GM13977 (cell line): Measurements from ENCODE around the gene KIF26A.

Experiments
- DNase-seq: peaks from one replicate; pipeline ENCODE4 v3.0.0; 2012; ENCODE audit warnings: low spot score
- CTCF ChIP-seq: IDR thresholded peaks from 2 replicates; pipeline ENCODE4 v1.5.1; 2012; ENCODE audit warnings: mild to moderate bottlenecking, control low read depth; ENCODE audit not compliant: insufficient read depth; ENCODE audit errors: extremely low read depth, missing control alignments
- in situ Hi-C: fragments of 300-500 bp; cut with MboI; formaldehyde crosslinking; loops from one replicate; pipeline ENCODE4 v1.12.0; 2022; ENCODE audit warnings: low sequenced_read_pairs, low pct_unique_long_range_greater_than_20kb, mixed read lengths, inconsistent platforms; ENCODE audit not compliant: unreplicated experiment

KIF26A gene

GRCh38 chr14:104101651-104102281 lies 36.6 kb upstream of the KIF26A start:
- DNase-seq = no peak
- in situ Hi-C loops = no loop called here
- TF ChIP-seq CTCF = no peak

GRCh38 chr14:104102282-104102914 lies 36.0 kb upstream of the KIF26A start:
- in situ Hi-C loops = no loop called here
- no peak for DNase-seq
- TF ChIP-seq CTCF = no peak

GRCh38 chr14:104103061-104103445 lies 35.3 kb upstream of the KIF26A start:
- no peak for TF ChIP-seq CTCF
- DNase-seq = no peak
- in situ Hi-C loops = no loop called here

GRCh38 chr14:104103446-104104075 lies 34.8 kb upstream of the KIF26A start:
- DNase-seq = no peak
- in situ Hi-C loops = no loop called here
- TF ChIP-seq CTCF = no peak

GRCh38 chr14:104104076-104104901 lies 34.1 kb upstream of the KIF26A start:
- DNase-seq = no peak
- in situ Hi-C loops = no loop called here
- no peak for TF ChIP-seq CTCF

- in situ Hi-C loops = no loop called here
- DNase-seq = no peak
- no peak for TF ChIP-seq CTCF
Observed at GRCh38 chr14:104105071-104105821, 33.1 kb upstream of the KIF26A start.
